OCI-LY7 (cell line): ENCODE measurements around the gene TRAF2. TPM values are rescaled to one million over a fixed set of nuclear protein-coding genes. Genes with fewer than 3 reads are reported as not detected.

Experiments
- BruUV-seq: library from RNA; stranded (reverse); fragments of 400-500 nt; replicated peaks from 2 replicates; lab custom pipeline; 2021; lab: Mats Ljungman, UMichigan
- CTCF ChIA-PET: fragments of 300-600 bp; sonication (Branson Sonifier 250); formaldehyde crosslinking; loops from one replicate; lab custom pipeline; 2022; ENCODE audit warnings: antibody characterized with exemption; ENCODE audit not compliant: unreplicated experiment; lab: Charles Lee
- POLR2A ChIA-PET: fragments of 300-600 bp; sonication (Branson Sonifier 250); formaldehyde crosslinking; loops from one replicate; lab custom pipeline; 2022; ENCODE audit warnings: antibody characterized with exemption; lab: Charles Lee
- DNase-seq: peaks from one replicate; pipeline ENCODE4 v3.0.0-alpha.2; 2015; ENCODE audit warnings: low spot score
- H2AFZ ChIP-seq: fragments of 200-600 bp; sonication (generic), shearing (Covaris generic); 2 replicates; pipeline ENCODE4 v1.6.1; 2014; ENCODE audit warnings: mild to moderate bottlenecking, antibody characterized with exemption, low read length, moderate library complexity
- H3K27ac ChIP-seq: fragments of 200-600 bp; sonication (generic); 2 replicates; pipeline ENCODE4 v1.5.1; 2014; ENCODE audit warnings: mixed run types, low read depth, mild to moderate bottlenecking, moderate library complexity, low read length, inconsistent platforms; ENCODE audit not compliant: poor library complexity, severe bottlenecking
- H3K36me3 ChIP-seq: fragments of 200-600 bp; sonication (generic); 2 replicates; pipeline ENCODE4 v1.6.1; 2014; ENCODE audit warnings: mild to moderate bottlenecking, antibody characterized with exemption, low read length, moderate library complexity, mixed read lengths; ENCODE audit not compliant: insufficient read depth
- H3K4me1 ChIP-seq: fragments of 200-600 bp; sonication (generic); 2 replicates; pipeline ENCODE4 v1.5.1; 2014; ENCODE audit warnings: mild to moderate bottlenecking, low read length; ENCODE audit not compliant: insufficient read depth, poor library complexity, severe bottlenecking
- H3K4me2 ChIP-seq: fragments of 200-600 bp; sonication (generic); 2 replicates; pipeline ENCODE4 v1.6.1; 2014; ENCODE audit warnings: mild to moderate bottlenecking, low read length
- H3K4me3 ChIP-seq: fragments of 200-600 bp; sonication (generic); 2 replicates; pipeline ENCODE4 v1.5.1; 2014; ENCODE audit warnings: mild to moderate bottlenecking, low read depth, low read length; ENCODE audit not compliant: poor library complexity, severe bottlenecking
- H3K79me2 ChIP-seq: fragments of 200-600 bp; sonication (generic); 2 replicates; pipeline ENCODE4 v1.6.1; 2016; ENCODE audit warnings: low read depth, mild to moderate bottlenecking, low read length, moderate library complexity, mixed read lengths; ENCODE audit not compliant: insufficient read depth
- H3K9me2 ChIP-seq: fragments of 200-600 bp; sonication (generic); 2 replicates; pipeline ENCODE4 v1.6.1; 2016; ENCODE audit warnings: mild to moderate bottlenecking, low read length, mixed read lengths; ENCODE audit not compliant: insufficient read depth
- H3K9me3 ChIP-seq: fragments of 200-600 bp; sonication (generic); 2 replicates; pipeline ENCODE4 v1.6.1; 2014; ENCODE audit warnings: mild to moderate bottlenecking, mixed run types, low read length, mixed read lengths
- H4K20me1 ChIP-seq: fragments of 200-600 bp; sonication (generic); 2 replicates; pipeline ENCODE4 v1.6.1; 2014; ENCODE audit warnings: mild to moderate bottlenecking, antibody characterized with exemption, low read length, moderate library complexity, mixed read lengths; ENCODE audit not compliant: insufficient read depth
- CTCF ChIP-seq: fragments of 200-600 bp; sonication (generic); conservative IDR thresholded peaks from 2 replicates; pipeline ENCODE4 v1.5.1; 2014; ENCODE audit warnings: mild to moderate bottlenecking, antibody characterized with exemption, low read length, moderate library complexity, mixed read lengths
- EZH2phosphoT487 ChIP-seq: fragments of 200-600 bp; sonication (generic); IDR thresholded peaks from 2 replicates; pipeline ENCODE4 v1.6.1; 2018; ENCODE audit warnings: low read depth, borderline replicate concordance, mild to moderate bottlenecking, mixed run types, antibody characterized with exemption, low read length, moderate library complexity, mixed read lengths
- intact Hi-C: fragments of 100-400 bp; cut with micrococcal nuclease; formaldehyde crosslinking; loops from one replicate; pipeline ENCODE4 v1.10.0; 2022; ENCODE audit not compliant: unreplicated experiment
- total RNA-seq, 2 experiments: library from RNA; depleted of rRNA in 1 of 2; stranded (reverse); fragments of >200 nt in 1 of 2; shearing (Covaris generic) in 1 of 2; gene quantifications; 2 replicates each; pipeline ENCODE4 v1.2.3, GENCODE V29; 2014 to 2022

Gene TRAF2
- total RNA-seq, 2 experiments from 2014 or later = 31.4 to 40.5 TPM

- Histone ChIP-seq H3K4me1 (no peaks in the 10 kb centered on the region), H3K4me3 (no peak overlapping the region), H2AFZ (no peak overlapping the region), H4K20me1 (no peaks in the 10 kb centered on the region), H3K9me3 (no peaks in the 10 kb centered on the region), H3K27ac (no peak overlapping the region), H3K36me3 (no peaks in the 10 kb centered on the region), H3K9me2 (no peaks in the 10 kb centered on the region), H3K79me2 (no peaks in the 10 kb centered on the region), H3K4me2 (no peak overlapping the region)
- ChIA-PET CTCF (interaction anchor here (0.6 kb wide), 4 partner anchors 16 to 1034 kb away, joined by 3 to 14 read pairs (median 7); no protein-coding TSS in a partner anchor), POLR2A (no interaction called here)
- intact Hi-C loops = no loop called here
- no TSS peak for BruUV-seq
- TF ChIP-seq EZH2phosphoT487 = no peak
- no peak for TF ChIP-seq CTCF
- DNase-seq = no peak
Observed at GRCh38 chr9:136958898-136959850, 72.9 kb downstream of the TRAF2 start.

GRCh38 chr9:136960212-136960937 is 74.1 kb downstream of the TRAF2 start:
- H4K20me1 ChIP-seq = no peaks in the 10 kb centered on the region
- no peaks in the 10 kb centered on the region for H3K9me2 ChIP-seq
- H3K36me3 ChIP-seq = no peaks in the 10 kb centered on the region
- no peaks in the 10 kb centered on the region for H3K9me3 ChIP-seq
- intact Hi-C loops = no loop called here
- no peak overlapping the region for H3K4me2 ChIP-seq
- H2AFZ ChIP-seq = no peak overlapping the region
- no peak overlapping the region for H3K4me3 ChIP-seq
- no TSS peak for BruUV-seq
- no peak for DNase-seq
- no peaks in the 10 kb centered on the region for H3K79me2 ChIP-seq
- H3K27ac ChIP-seq = no peak overlapping the region
- H3K4me1 ChIP-seq = no peaks in the 10 kb centered on the region
- CTCF ChIA-PET = interaction anchor here (0.6 kb wide), 3 partner anchors 32 to 1033 kb away, joined by 6 to 14 read pairs (median 8); no protein-coding TSS in a partner anchor
- TF ChIP-seq CTCF (no peak), EZH2phosphoT487 (no peak)
- POLR2A ChIA-PET = no interaction called here
